OCI-LY1 (cell line): ENCODE data around the gene TRIM14.

Experiments
- CTCF ChIP-seq: fragments of 200-600 bp; sonication (generic), shearing (Covaris generic); IDR thresholded peaks from 2 replicates; pipeline ENCODE4 v1.5.1; 2017; ENCODE audit warnings: mild to moderate bottlenecking, antibody characterized with exemption, low read length, moderate library complexity, mixed read lengths
- EZH2 ChIP-seq: fragments of 200-600 bp; sonication (generic), shearing (Covaris generic); IDR thresholded peaks from 2 replicates; pipeline ENCODE4 v1.8.0; 2017; ENCODE audit warnings: borderline replicate concordance, mixed run types, mild to moderate bottlenecking, antibody characterized with exemption, low read length, moderate library complexity, mixed read lengths

GRCh38 chr9:98057138-98057799 is 61.8 kb downstream of the TRIM14 start:
- TF ChIP-seq CTCF (no peak; the same call in 1 of the 2 replicates), EZH2 (no peak)
